Measurements from ENCODE around the gene KRTAP9-3.
"Not testable (repeated sequence)": the region's sequence is repeated elsewhere in the genome, so short reads cannot be mapped to it uniquely, and the experiment has no call there.

KRTAP9-3 gene

GRCh38 chr17:41232399-41233105 lies at the start of gene KRTAP9-3:
Gene KRTAP9-3, plus strand, starts transcription at chr17:41232449. Its CDS starts 53 bp downstream, at chr17:41232502.
- not testable (repeated sequence) for DNase-seq

GRCh38 chr17:41184480-41184961 lies 47.7 kb upstream of the KRTAP9-3 start, which contains the start of gene KRTAP4-1:
Gene KRTAP4-1, minus strand, starts transcription at chr17:41184911. Its CDS starts 57 bp downstream, at chr17:41184854.
- DNase-seq = no peak

- DNase-seq = no peak
These were observed 47.2 kb upstream of the KRTAP9-3 start for GRCh38 chr17:41185001-41185400.

- no peak for DNase-seq
These were observed 45.4 kb upstream of the KRTAP9-3 start for GRCh38 chr17:41186872-41187271.

GRCh38 chr17:41189837-41190318 lies 42.4 kb upstream of the KRTAP9-3 start, which contains the start of gene KRTAP9-1:
Gene KRTAP9-1, plus strand, starts transcription at chr17:41189887. Its CDS starts 0 bp downstream, at chr17:41189887.
- not testable (repeated sequence) for DNase-seq

- no peak for DNase-seq
These were observed 41.9 kb upstream of the KRTAP9-3 start for GRCh38 chr17:41190328-41190727.

GRCh38 chr17:41196068-41196467 lies 36.2 kb upstream of the KRTAP9-3 start:
- no peak for DNase-seq

GRCh38 chr17:41199421-41200078 lies 32.7 kb upstream of the KRTAP9-3 start:
- no peak for DNase-seq

GRCh38 chr17:41211845-41212466 lies 20.3 kb upstream of the KRTAP9-3 start:
- DNase-seq = no peak

GRCh38 chr17:41212524-41213169 lies 19.6 kb upstream of the KRTAP9-3 start:
- DNase-seq = no peak

- no peak for DNase-seq
These were observed 16.6 kb upstream of the KRTAP9-3 start for GRCh38 chr17:41215681-41216080.

- no peak for DNase-seq
These were observed 8.4 kb upstream of the KRTAP9-3 start for GRCh38 chr17:41223821-41224220.

- no peak for DNase-seq
These were observed 6.2 kb upstream of the KRTAP9-3 start for GRCh38 chr17:41226051-41226450.

- not testable (repeated sequence) for DNase-seq
These were observed 5.6 kb upstream of the KRTAP9-3 start, which contains the start of gene KRTAP9-2 for GRCh38 chr17:41226598-41227095. Gene KRTAP9-2, plus strand, starts transcription at chr17:41226648. Its CDS starts 7 bp downstream, at chr17:41226655.

- DNase-seq = no peak
These were observed 2.2 kb upstream of the KRTAP9-3 start for GRCh38 chr17:41230094-41230493.

- DNase-seq = no peak
These were observed 518 bp upstream of the KRTAP9-3 start for GRCh38 chr17:41231731-41232130.

GRCh38 chr17:41237116-41237515 lies 4.9 kb downstream of the KRTAP9-3 start:
- not testable (repeated sequence) for DNase-seq

GRCh38 chr17:41237949-41238437 lies 5.7 kb downstream of the KRTAP9-3 start, which contains the start of gene KRTAP9-8:
Gene KRTAP9-8, plus strand, starts transcription at chr17:41237999. Its CDS starts 53 bp downstream, at chr17:41238052.
- DNase-seq = not testable (repeated sequence)

GRCh38 chr17:41246995-41247787 lies 14.9 kb downstream of the KRTAP9-3 start:
- not testable (repeated sequence) for DNase-seq

- DNase-seq = not testable (repeated sequence)
These were observed 17.5 kb downstream of the KRTAP9-3 start, which contains the start of gene KRTAP9-4 for GRCh38 chr17:41249637-41250240. Gene KRTAP9-4, plus strand, starts transcription at chr17:41249687. Its CDS starts 34 bp downstream, at chr17:41249721.

GRCh38 chr17:41251261-41251660 lies 19.0 kb downstream of the KRTAP9-3 start:
- no peak for DNase-seq
